Measurements from ENCODE around the gene IL24. TPM values are rescaled to one million over a fixed set of nuclear protein-coding genes. Genes with fewer than 3 reads are reported as not detected.

IL24 gene
- total RNA-seq, 1 donor from 2014 or later: 0.77 TPM

DNA sequence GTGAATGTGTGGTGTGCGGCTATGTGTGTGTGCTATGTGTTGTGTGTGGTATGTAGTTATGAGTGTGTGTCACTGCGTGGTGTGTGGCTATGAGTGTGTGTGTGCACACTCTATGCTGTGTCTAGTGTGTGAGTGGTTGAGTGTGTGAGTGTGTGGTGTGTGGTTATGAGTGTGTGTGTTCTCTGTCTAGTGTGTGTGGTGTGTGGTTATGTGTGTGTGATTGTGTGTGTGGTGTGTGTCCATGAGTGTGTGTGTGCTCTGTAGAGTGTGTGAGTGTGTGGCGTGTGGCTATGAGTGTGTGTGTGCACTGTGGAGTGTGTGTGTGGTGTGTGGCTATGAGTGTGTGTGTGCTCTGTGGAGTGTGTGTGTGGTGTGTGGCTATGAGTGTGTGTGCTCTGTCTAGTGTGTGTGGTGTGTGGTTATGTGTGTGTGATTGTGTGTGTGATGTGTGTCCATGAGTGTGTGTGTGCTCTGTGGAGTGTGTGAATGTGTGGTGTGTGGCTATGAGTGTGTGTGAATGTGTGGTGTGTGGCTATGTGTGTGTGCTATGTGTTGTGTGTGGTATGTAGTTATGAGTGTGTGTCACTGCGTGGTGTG lies 26.8 kb downstream of the IL24 start:
- intact Hi-C loops (cut with micrococcal nuclease): loop anchor here (10.0 kb wide), 1 partner anchor 131 kb away; the partner anchor contains the start of genes PFKFB2 and YOD1

DNA sequence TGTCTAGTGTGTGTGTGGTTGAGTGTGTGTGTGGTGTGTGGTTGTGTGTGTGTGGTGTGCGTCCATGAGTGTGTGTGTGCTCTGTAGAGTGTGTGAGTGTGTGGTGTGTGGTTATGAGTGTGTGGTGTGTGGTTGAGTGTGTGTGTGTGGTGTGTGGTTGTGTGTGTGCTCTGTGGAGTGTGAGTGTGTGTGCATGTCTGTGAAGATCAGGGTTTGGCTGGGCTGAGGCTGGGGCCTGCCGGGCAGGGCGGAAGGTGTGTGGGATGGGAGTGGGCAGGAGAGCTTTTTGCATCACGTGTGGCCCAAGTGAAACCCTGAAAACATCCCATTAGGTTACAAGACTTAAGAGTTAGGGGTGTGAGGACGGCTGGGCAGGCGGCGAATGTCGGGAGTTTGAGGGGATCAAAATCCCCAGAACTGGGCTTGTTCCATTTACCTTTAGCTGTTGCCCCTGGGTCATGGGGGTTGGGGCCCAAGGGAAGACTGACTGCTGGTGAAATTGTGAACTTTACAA lies 27.4 kb downstream of the IL24 start:
- intact Hi-C loops (cut with micrococcal nuclease): loop anchor here (10.0 kb wide), 1 partner anchor 130 kb away; the partner anchor contains the start of genes PFKFB2 and YOD1

DNA sequence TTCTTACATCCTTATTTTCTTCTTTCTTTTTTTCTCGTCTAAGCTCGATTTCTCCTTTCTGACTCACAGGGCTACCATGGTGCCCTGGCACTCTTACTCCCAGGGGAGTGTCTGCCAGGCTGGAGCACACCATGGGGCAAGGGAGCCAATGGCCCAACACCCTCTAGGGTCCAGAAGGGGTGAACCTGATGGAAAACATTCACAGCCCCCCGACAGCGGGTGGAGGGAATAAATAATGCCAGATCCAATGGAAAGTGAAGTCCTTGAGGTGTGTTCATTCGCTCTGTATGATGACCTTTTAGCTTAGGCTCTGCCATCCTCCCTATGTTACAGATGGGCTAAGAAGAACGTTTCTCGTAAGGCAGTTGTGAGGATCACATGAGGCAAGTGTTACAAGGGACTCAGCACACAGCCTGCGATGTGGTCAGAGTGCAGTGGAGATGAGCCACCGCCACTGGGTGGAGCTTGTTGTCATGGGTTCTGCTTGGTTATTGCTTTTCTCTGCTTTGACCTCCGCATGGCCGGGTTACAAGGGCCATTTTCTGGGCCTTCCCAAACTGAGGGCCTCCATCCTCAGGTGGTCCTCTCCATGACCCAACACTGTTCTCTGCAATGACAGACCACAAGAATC lies 28.0 kb downstream of the IL24 start:
- intact Hi-C loops (cut with micrococcal nuclease): loop anchor here (10.0 kb wide), 1 partner anchor 130 kb away; the partner anchor contains the start of genes PFKFB2 and YOD1

DNA sequence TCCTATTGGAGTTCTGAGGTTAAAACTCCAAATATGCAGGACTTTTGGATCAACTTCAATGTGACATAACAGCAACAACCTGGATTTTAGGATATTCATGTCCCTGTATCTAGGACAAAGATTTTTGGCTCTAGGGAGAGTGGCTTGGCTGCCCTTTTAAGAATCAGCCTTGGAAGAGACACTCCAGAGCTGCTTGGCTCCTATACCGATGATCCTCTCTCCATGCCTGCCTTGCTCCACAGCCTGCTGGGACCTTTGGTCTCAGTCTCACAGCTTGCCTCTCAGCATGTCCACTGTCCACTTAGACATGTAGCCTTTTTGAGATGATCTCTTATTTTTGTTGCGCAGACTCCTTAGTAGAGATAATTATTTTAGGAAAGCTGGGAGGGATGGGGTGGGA lies 29.0 kb downstream of the IL24 start:
- intact Hi-C loops (cut with micrococcal nuclease): loop anchor here (10.0 kb wide), 1 partner anchor 129 kb away; the partner anchor contains the start of genes PFKFB2 and YOD1

DNA sequence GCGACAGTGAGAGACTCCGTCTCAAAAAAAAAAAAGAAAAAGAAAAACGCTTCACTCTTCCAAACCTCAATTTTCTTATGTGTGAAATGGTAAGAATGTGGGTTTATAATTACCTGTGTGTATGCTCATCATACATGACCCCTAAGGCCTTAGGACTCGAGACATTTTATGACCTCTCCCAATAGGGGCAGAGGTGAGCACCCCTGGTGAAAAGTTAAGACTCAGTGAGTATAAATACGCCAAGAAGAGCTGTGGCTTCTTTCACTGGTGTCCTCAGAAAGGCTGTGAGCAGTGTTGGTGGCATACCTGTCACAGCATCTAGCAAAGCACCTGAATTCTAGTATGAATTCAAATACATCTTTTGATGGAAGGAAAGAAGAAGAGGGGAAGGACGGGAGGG lies 32.3 kb downstream of the IL24 start:
- intact Hi-C loops (cut with micrococcal nuclease): loop anchor here (10.0 kb wide), 1 partner anchor 125 kb away; the partner anchor contains the start of genes PFKFB2 and YOD1

DNA sequence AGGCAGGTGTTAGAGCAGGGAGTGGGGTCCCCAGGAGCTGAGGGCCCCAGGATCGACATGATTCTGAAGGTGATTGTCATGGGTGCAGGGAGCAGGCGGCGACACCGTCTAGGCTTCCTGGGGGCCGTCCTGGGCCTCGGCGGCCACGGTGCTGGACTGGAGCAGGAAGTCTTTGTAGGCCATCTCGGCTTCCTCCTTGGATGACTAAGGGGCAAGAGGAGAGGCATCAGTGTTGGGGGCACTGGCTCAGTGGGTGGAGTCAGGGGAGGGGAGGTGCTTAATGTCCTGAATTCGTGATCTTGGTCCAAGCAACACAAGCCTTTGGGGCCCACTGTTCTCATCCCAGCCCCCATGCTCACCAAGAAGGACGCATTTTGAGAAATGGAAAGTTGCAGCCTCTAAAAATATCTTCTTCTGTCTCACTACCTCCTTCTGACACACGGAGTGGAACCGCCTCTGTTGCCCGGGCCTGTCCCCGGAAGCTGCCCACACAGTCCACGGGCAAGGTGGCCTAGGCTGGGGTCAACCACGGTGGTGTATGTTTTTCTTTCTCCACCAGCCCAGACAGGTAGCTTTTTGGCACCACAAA lies 33.1 kb downstream of the IL24 start:
- intact Hi-C loops (cut with micrococcal nuclease): loop anchor here (10.0 kb wide), 1 partner anchor 144 kb away; no protein-coding TSS in a partner anchor

DNA sequence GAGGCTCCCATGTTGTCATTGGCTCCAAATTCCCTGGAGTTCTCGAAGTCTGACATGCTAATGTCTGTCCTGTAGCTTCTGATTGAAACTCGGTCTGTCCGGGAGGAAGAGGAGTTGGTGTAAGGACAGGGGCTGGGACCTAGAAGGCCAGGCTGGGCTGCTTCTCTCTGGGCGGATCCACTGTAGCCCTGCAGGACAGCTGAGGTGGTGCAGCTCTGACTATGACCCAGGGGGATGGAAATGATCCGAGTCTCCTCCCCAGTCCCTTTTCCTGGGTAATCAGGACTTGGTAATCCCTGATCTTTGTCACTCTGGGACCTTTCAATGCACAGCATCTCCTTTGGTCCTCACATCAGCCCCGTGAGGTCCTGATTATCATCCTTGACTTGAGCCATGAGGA lies 34.5 kb downstream of the IL24 start:
- intact Hi-C loops (cut with micrococcal nuclease): loop anchor here (10.0 kb wide), 1 partner anchor 143 kb away; no protein-coding TSS in a partner anchor

DNA sequence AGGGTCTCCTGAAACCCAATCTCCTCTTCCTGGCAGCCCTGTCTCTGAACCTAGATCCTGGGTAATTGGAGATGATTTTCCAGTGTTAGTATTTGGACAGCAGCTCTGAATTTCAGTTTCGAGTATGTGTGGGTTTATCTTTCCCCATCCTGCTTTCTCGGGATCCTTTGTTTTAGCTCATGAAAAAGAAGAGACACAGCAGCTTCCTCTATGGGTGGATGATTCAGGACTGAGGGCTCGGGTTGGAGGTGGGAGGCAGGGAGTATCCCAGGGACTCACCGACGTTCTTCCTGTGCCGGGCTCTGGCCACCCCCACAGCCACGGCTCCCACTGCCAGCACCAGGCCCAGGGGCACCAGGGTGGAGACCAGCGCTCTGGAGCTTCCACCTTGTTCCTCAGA lies 34.9 kb downstream of the IL24 start:
- intact Hi-C loops (cut with micrococcal nuclease): loop anchor here (10.0 kb wide), 1 partner anchor 143 kb away; no protein-coding TSS in a partner anchor

DNA sequence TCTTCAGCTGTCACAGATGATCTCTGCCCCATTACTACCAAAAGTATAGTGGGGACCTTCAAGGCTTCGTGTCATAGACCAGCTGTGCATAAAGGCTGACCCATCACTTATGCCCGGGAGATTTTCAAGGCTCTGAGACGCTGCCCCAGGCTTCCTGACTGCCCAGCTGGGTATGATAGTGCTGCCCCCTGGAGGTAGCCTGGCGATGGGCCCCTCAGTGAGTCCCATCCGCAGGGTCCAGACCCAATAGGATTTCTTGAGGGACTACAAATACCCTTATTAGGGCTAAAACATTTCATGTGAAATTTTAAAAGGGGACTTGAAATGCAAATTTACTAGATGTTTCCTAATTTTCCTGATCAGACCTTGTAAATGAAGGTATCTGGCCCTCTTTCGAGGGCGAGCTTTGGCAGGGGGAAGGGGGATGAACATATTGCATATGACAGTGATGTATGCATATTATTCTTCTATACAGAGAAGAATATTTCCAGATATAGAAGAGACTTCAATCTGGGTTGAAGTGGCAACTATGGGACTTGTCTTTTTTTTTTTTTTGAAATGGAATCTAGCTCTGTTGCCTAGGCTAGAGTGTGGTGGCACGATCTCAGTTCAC lies 36.2 kb downstream of the IL24 start:
- intact Hi-C loops (cut with micrococcal nuclease): loop anchor here (10.0 kb wide), 1 partner anchor 141 kb away; no protein-coding TSS in a partner anchor

DNA sequence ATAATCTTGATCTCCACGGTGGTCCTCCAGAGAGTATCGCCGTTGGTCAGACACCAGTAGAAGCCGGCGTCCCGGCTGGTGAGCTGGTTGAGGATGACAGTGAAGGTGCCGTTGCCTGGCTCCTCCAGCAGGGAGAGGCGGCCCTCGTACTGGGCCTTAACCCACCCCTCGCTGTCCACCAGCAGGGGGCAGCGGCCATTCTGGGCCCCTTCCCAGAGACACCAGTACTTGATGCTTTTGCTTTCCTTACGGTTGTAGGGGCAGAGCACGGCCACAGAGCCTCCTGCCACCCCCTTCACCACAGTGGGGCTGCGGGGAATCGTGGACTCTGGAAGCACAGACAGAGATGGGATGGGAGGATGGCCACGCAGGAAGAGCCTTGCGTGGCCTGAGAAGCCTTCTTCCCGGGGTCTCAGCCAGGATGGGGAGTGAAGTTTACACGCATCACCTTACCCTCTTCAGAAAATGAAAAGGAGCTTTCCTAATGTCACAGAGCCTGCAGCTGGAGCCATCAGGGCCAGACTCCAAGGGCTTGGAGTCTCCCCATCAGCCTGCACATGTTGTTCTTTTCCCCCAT lies 38.3 kb downstream of the IL24 start:
- intact Hi-C loops (cut with micrococcal nuclease): loop anchor here (1.0 to 10.0 kb wide), 2 partner anchors 47 to 139 kb away; no protein-coding TSS in a partner anchor

DNA sequence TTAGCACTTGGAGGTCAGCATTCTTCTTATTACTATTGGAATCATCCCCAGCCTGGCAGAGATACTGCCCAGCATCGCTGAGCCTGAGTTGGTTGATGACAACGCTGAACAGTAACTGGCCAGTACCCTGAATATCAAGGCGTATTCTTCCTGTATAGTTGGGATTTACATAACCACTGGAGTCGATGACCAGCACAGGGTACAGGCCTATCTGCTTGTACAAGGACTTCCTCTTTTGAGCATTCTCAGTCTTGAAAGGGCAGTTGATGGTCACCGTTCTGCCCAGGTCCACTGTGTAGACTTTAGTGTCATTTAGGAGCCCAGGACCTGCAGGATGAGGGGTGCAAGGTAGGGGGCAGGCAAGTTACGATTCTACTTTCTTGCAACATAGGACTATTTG lies 40.2 kb downstream of the IL24 start:
- intact Hi-C loops (cut with micrococcal nuclease): loop anchor here (10.0 kb wide), 1 partner anchor 137 kb away; no protein-coding TSS in a partner anchor

DNA sequence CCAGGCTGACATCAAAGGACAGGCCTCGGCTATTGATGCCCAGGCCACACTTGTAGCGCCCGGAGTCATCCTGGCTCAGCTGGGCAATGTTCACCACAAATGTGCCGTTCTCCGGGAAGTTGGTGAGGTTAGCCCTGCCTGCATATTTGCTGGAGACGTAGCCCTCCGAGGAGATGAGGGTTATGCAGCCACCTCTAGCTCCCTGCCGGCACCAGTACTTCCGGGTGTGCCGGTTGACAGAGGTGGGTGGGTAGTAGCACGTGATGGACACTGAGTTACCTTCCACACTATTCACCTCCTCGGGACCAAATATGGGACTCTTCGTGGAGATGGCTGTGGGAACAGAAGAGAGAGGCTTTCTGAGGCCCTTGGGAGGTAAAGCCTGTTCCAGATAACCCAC lies 41.9 kb downstream of the IL24 start:
- intact Hi-C loops (cut with micrococcal nuclease): loop anchor here (10.0 kb wide), 1 partner anchor 136 kb away; no protein-coding TSS in a partner anchor

DNA sequence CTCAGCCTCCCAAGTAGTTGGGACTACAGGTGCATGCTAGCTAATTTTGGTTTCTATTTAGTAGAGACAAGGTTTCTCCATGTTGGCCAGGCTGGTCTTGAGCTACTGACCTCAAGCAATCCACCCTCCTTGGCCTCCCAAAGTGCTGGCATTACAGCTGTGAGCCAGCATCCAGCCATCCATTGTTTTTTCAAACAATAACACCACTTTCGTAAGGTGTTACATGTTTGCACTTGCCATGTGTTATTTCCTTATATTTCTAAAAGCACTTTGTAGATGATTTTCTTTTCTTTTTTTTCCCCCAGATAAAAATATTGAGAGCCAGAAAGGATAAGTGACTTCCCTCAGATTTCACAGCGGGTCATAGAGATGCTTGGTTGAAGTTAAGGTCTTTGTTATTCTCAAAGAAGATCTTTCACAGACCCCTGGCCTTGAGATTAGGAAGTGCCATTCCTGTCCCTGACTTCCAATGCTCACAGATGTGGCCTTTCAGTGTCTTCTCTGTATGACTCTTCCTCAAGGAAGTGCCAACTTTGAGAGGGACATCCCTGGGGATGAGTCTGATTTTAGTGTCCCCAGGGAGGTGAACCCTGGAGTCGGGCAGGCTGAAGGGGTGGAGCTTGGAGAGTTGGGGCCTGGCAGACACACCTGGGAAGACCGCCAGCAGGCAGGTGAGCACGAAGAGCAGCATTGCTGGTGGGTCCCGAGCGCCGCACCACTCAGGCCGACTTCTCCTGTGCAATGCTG lies 42.8 kb downstream of the IL24 start:
- intact Hi-C loops (cut with micrococcal nuclease): loop anchor here (10.0 kb wide), 1 partner anchor 135 kb away; no protein-coding TSS in a partner anchor

DNA sequence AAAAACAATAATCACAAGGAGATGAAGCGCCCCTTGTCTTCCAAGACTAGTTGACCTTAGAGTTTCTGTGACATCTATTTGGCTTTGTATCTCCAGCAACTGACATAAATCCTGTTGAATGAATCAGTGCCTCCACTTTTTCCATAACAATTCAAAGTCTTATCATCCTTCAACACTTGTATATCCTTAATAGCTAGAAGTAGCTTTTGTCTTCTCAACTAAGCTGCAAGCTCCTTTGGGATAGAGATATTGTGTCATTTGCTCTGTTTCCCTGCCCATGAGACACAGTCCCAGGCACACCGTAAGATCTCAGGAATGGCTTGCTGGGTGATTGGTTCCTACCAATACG lies 43.3 kb downstream of the IL24 start:
- intact Hi-C loops (cut with micrococcal nuclease): no loop called here

DNA sequence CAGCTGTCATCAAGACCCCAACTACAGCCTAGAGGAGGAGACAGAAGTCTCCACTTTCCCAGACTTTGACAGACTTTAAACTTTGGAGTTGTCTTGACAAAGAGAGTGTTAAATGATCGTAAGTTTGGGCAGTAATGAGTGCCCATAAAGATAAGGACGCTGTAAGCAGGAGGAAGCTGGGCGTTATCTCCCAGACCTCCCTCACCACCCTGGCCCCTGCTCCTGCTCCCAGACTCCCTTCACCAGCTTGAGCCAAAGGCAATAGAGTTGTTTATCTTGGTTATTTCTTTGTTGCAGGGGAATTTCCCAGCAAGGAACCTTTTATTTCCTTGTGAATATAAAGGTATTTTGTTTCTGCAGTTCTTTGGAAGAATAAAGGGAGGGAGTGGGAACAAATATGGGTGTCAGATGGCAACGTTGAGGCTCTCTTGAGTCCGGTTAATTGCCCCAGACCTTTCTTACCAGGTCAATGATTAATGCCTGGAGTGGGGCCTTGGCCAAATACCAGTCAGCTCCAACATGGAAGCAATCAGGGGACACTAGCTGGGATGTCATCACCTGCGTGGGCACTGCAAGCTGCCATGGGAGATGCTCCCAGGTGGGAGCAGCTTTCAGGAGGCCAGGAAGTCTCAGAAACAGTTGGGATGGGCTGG lies 44.6 kb downstream of the IL24 start:
- intact Hi-C loops (cut with micrococcal nuclease): no loop called here

DNA sequence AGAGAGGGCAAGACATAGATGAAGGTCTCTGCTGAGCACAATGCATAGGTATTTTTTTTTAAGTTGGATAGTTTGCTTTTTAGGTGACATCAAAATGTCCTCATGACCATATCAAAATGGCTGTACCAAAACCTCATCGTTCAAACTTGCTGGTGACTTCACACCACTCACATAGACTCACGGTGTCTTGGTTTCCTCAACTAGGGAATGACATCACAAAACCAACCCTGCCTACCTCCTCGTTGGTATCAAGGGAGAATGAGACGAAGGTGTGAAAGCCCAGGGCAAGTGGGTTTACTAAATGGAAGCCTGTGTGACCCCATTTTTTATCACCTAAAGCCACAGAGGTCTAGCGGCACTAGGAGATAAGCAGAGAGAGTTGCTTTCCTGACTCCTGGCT lies 47.5 kb downstream of the IL24 start:
- intact Hi-C loops (cut with micrococcal nuclease): no loop called here

DNA sequence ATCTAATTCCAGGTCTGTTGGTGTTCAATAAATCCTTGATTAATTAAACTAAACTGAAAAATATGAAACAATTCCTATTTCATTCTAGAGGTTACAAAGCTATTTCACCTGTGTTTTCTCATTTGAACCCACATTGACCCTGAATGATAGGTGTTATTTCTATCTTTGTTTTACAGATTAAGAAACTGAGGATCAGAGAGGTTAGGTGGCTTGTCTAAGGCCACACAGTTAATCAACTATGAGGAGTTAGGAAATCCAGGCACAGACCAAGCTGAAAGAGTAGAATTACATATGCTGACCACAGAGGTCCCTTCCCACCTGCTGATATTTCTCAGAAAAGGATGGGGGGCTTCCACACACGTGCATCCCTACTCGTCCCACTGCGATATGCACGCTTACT lies 48.5 kb downstream of the IL24 start:
- intact Hi-C loops (cut with micrococcal nuclease): no loop called here

DNA sequence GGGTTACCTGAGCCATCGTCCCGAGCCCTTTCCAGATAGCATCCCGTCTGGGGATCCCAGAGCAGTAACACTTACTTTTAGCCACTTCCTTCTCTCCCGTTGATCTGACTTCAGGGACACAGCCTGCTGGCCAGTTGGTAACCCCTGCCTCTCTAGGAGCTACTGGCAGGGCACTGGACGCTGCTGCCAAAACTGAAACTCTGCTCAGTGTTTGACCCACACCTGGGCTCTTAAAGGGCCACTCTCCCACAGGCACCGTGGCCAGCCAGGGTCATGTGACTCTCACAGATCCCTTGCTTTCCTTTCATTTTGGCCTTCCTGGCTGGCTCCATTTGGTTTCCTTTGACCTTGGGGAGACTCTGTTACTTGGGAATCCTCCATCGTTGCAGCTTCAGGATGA lies 49.0 kb downstream of the IL24 start, which contains the start of gene PIGR:
PIGR (minus strand) TSS at position 206 of the 400 bp plus-strand sequence. CDS start 5,935 bp downstream, outside the sequence.
- intact Hi-C loops (cut with micrococcal nuclease): no loop called here

DNA sequence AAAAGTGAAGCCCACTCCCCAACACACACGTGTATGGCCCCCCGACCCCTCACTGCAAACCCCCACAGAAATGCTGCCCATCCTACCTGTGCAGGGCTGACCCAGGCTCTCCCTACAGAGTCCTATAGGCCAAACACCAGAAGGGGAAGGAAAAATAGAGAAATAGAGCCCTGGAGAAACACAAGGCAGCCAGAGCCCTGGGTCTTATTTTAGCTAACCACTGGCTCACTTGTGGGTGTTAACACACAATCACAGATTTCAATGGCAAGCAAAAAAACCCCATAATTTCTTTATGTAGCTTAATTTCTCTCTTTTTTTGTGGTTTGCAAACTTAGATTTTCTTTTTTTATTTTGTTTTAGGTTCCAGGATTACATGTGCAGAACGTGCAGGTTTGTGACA lies 50.0 kb downstream of the IL24 start:
- intact Hi-C loops (cut with micrococcal nuclease): no loop called here

DNA sequence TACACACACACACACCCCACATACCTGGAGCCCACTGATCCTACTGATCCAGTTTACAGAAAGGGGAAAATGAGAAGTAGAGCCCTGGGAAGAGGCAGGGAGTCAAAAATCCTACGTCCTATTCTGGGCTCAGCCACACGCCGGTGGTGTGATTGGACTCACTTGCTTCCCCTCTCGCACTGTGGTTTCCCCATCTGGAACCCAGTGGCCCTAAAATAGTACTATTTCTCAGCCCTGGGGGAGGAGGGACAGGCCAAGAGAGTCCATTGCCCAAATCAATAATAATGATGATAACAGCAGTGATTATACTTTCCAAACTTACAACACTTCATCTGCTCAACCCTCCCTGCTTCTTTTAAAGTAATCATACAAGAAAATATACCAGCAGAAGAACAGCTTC lies 52.0 kb downstream of the IL24 start:
- intact Hi-C loops (cut with micrococcal nuclease): no loop called here

Data from T-helper 2 cell treated with Interferon-gamma antibody and Interleukin-4, amounts not matched to agents 100 ng/mL and 5 ng/mL, for 36 hours (primary cell).